ENCODE data around the gene MRPS15.
"Not testable (repeated sequence)": the region's sequence is repeated elsewhere in the genome, so short reads cannot be mapped to it uniquely, and the experiment has no call there.

Gene MRPS15

DNA sequence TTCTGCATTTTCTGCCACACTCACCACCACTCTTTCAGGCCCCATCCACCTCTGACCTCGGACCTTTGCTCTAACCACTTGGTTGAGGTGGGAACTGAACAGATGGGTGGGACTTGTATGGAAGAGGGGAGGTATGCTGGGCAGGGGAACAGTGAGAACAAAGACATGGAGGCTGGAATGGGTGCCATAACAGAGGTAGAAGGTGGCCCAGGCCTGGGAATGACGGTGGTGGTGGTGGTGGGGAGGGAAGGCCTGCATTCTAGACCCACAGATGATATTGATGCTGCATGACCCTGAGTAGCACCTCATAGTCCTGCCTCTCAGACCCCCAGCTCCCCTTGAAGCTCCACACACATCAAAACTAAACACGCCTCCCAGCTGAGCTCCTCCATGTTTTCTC, 23.7 kb upstream of the MRPS15 start (continued):
- TF ChIP-seq ZNF394 (tag by site-specific recombination; IDR thresholded peaks at IDR 0.05; ENCODE audit: borderline replicate concordance) (no peak), ZSCAN16 (tag by site-specific recombination; IDR thresholded peaks at IDR 0.05) (no peak)

DNA sequence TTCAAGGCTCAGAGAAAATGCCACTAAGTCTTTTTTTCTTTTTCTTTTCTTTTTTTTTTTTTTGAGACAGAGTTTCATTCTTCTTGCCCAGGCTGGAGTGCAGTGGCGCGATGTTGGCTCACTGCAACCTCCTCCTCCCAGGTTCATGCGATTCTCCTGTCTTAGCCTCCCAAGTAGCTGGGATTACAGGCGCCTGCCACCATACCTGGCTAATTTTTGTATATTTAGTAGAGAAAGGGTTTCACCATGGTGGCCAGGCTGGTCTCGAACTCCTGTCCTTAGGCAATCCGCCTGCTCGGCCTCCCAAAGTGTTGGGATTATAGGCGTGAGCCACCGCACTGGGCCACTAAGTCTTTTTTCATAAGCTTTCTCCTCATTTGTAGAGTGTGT, 23.1 kb upstream of the MRPS15 start:
- not testable (repeated sequence) for H3K27ac ChIP-seq (ENCODE audit: extremely low read depth, low read depth, low read length); H3K4me1 ChIP-seq (ENCODE audit: control insufficient read depth, insufficient read depth, low read length); H3K36me3 ChIP-seq (ENCODE audit: control insufficient read depth in 2 of 2, insufficient read depth in 1 of 2, low read length in 2 of 2); H3K4me3 ChIP-seq (ENCODE audit: low read depth, low read length); H3K9me3 ChIP-seq (ENCODE audit: control insufficient read depth, insufficient read depth, low read depth, low read length)
- ChIA-PET CTCF (interaction anchor here (0.9 to 1.3 kb wide), 2 partner anchors 29 to 41 kb away, joined by 3 to 4 read pairs; no protein-coding TSS in a partner anchor), POLR2A (interaction anchor here (0.6 kb wide), 1 partner anchor 106 kb away, joined by 3 read pairs; no protein-coding TSS in a partner anchor)

DNA sequence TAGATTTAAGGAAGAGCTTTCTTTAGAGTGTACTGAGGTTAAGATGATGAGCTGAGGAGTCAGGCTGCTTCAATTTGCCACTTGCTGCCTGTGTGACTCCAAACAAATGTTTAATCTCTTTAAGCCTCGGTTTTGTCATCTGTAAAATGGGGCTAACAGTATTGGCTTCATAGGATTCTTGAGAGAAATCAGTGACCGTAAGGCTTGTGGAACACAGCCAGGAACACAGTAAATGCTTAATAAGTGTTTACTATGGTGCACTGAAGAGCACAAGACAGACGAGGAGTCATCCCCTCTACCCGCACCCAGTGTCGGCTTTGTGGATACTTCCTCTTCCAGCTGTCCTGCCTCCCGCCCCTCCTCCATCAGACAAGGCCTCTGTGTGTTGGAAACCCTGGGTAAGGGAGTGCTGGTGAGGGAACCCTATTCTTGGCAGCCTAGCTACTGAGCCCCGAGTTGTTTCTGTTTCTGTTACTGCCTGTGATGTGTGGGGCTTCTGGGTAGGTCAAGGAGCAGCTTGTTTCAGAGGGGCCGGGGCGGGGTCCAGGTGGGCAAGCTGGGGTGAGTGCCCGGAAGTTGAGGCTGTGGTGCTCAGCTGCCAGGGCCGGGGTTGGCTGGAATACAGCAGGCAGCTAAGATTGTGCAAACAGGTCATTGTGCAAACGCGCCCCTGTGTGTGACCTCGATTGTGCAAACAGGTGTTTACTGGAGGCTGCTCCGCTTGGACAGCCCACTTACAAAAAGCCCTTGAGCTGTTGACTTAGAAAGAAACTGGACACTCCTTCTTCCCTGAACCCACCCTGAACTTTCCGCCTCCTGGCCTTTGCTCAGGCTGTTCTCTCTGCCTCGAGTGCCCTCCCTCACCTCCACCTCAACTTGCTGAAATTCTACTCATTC, 22.5 kb upstream of the MRPS15 start:
- CTCF ChIA-PET, result interaction anchor here (0.5 to 1.3 kb wide), 5 partner anchors 30 to 1620 kb away, joined by 3 to 4 read pairs (median 4); no protein-coding TSS in a partner anchor
- Histone ChIP-seq H3K27ac (ENCODE audit: extremely low read depth, low read depth, low read length) (no peak overlapping the region), H3K4me1 (ENCODE audit: control insufficient read depth, insufficient read depth, low read length) (no peaks in the 10 kb centered on the region), H3K4me3 (ENCODE audit: low read depth, low read length) (no peak overlapping the region), H3K9me3 (ENCODE audit: control insufficient read depth, insufficient read depth, low read depth, low read length) (no peaks in the 10 kb centered on the region), H3K36me3 (ENCODE audit: control insufficient read depth in 2 of 2, insufficient read depth in 1 of 2, low read length in 2 of 2) (no peaks in the 10 kb centered on the region)
- POLR2A ChIA-PET, result interaction anchor here (0.6 kb wide), 1 partner anchor 107 kb away, joined by 3 read pairs; no protein-coding TSS in a partner anchor
- TF ChIP-seq SCRT2 (tag by site-specific recombination; IDR thresholded peaks at IDR 0.05) (peak; percentile 57; the same call in 1 of the 2 replicates), ZNF341 (tag by site-specific recombination; IDR thresholded peaks at IDR 0.05; ENCODE audit: low read depth) (peak; percentile 57), FEZF1 (tag by site-specific recombination; IDR thresholded peaks at IDR 0.05) (no peak), ZNF350 (tag by site-specific recombination; IDR thresholded peaks at IDR 0.05) (no peak)

DNA sequence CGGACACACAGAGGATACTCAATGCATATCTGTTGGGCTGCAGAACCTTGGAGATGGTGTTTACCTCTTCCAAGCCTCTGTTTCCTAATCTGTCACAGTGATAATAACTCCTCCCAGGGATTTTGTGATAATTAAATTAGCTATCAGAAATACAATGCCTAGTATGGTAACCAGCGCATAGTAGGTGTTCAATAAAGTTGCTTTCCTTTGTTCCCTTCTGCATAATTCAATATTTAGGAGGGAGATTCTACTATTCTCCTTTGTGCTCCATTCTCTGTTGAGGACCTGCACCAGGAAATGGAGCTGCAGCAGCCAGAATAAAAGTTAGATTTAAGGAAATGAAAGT, 21.9 kb upstream of the MRPS15 start:
- no peaks in the 10 kb centered on the region for H3K9me3 ChIP-seq (ENCODE audit: control insufficient read depth, insufficient read depth, low read depth, low read length)
- H3K4me3 ChIP-seq (ENCODE audit: low read depth, low read length), result no peak overlapping the region
- ChIA-PET CTCF (interaction anchor here (0.9 kb wide), 1 partner anchor 69 kb away, joined by 4 read pairs; no protein-coding TSS in a partner anchor), POLR2A (no interaction called here)
- H3K36me3 ChIP-seq (ENCODE audit: control insufficient read depth in 2 of 2, insufficient read depth in 1 of 2, low read length in 2 of 2), result no peaks in the 10 kb centered on the region
- H3K27ac ChIP-seq (ENCODE audit: extremely low read depth, low read depth, low read length), result no peak overlapping the region
- TF ChIP-seq BCL11A (tag by site-specific recombination; IDR thresholded peaks at IDR 0.05; ENCODE audit: low read depth) (no peak), PRDM1 (tag by site-specific recombination; IDR thresholded peaks at IDR 0.05) (no peak), KLF10 (tag by site-specific recombination; IDR thresholded peaks at IDR 0.05) (no peak), ZNF473 (tag by site-specific recombination; IDR thresholded peaks at IDR 0.05) (no peak), ZNF416 (tag by site-specific recombination; IDR thresholded peaks at IDR 0.05) (no peak), ZNF548 (tag by site-specific recombination; IDR thresholded peaks at IDR 0.05) (no peak), FEZF1 (tag by site-specific recombination; IDR thresholded peaks at IDR 0.05) (no peak), ZBTB17 (tag by site-specific recombination; IDR thresholded peaks at IDR 0.05) (no peak), ZBTB1 (tag by site-specific recombination; IDR thresholded peaks at IDR 0.05) (no peak), ZNF354C (tag by site-specific recombination; IDR thresholded peaks at IDR 0.05; ENCODE audit: borderline replicate concordance, low read depth) (no peak), ZNF274 (IDR thresholded peaks at IDR 0.05; ENCODE audit: low read length) (no peak), ZNF274 (tag by site-specific recombination; IDR thresholded peaks at IDR 0.05; ENCODE audit: borderline replicate concordance) (no peak)
- TF ChIP-seq, protein P1, sequence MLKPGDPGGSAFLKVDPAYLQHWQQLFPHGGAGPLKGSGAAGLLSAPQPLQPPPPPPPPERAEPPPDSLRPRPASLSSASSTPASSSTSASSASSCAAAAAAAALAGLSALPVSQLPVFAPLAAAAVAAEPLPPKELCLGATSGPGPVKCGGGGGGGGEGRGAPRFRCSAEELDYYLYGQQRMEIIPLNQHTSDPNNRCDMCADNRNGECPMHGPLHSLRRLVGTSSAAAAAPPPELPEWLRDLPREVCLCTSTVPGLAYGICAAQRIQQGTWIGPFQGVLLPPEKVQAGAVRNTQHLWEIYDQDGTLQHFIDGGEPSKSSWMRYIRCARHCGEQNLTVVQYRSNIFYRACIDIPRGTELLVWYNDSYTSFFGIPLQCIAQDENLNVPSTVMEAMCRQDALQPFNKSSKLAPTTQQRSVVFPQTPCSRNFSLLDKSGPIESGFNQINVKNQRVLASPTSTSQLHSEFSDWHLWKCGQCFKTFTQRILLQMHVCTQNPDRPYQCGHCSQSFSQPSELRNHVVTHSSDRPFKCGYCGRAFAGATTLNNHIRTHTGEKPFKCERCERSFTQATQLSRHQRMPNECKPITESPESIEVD (tag by site-specific recombination; IDR thresholded peaks at IDR 0.05), result no peak
- TF ChIP-seq, protein P2, sequence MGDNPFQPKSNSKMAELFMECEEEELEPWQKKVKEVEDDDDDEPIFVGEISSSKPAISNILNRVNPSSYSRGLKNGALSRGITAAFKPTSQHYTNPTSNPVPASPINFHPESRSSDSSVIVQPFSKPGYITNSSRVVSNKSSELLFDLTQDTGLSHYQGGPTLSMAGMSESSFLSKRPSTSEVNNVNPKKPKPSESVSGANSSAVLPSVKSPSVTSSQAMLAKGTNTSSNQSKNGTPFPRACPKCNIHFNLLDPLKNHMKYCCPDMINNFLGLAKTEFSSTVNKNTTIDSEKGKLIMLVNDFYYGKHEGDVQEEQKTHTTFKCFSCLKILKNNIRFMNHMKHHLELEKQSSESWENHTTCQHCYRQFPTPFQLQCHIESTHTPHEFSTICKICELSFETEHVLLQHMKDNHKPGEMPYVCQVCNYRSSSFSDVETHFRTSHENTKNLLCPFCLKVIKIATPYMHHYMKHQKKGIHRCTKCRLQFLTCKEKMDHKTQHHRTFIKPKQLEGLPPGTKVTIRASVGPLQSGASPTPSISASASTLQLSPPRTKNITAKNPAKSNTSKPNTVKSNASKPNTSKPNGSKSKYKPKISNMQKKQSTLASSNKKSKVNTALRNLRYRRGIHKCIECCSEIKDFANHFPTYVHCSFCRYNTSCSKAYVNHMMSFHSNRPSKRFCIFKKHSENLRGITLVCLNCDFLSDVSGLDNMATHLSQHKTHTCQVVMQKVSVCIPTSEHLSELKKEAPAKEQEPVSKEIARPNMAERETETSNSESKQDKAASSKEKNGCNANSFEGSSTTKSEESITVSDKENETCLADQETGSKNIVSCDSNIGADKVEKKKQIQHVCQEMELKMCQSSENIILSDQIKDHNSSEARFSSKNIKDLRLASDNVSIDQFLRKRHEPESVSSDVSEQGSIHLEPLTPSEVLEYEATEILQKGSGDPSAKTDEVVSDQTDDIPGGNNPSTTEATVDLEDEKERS (tag by site-specific recombination; IDR thresholded peaks at IDR 0.05), result no peak
- TF ChIP-seq, protein P3, sequence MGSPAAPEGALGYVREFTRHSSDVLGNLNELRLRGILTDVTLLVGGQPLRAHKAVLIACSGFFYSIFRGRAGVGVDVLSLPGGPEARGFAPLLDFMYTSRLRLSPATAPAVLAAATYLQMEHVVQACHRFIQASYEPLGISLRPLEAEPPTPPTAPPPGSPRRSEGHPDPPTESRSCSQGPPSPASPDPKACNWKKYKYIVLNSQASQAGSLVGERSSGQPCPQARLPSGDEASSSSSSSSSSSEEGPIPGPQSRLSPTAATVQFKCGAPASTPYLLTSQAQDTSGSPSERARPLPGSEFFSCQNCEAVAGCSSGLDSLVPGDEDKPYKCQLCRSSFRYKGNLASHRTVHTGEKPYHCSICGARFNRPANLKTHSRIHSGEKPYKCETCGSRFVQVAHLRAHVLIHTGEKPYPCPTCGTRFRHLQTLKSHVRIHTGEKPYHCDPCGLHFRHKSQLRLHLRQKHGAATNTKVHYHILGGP (tag by site-specific recombination; IDR thresholded peaks at IDR 0.05), result no peak
- no peaks in the 10 kb centered on the region for H3K4me1 ChIP-seq (ENCODE audit: control insufficient read depth, insufficient read depth, low read length)
